Activated effector memory CD4-positive, alpha-beta T cell treated with Interleukin-2 at 50 U/mL for 16 hours (primary cell): ENCODE results near the gene NBPF20.
"Not testable (repeated sequence)": the region's sequence is repeated elsewhere in the genome, so short reads cannot be mapped to it uniquely, and the experiment has no call there.

ENCODE experiments used
- DNase-seq: peaks from one replicate; pipeline ENCODE4 v3.0.0-alpha.2; 2020

Gene NBPF20

GRCh38 chr1:145424612-145425435 is 579 bp downstream of the NBPF20 start:
- peak; percentile 22 for DNase-seq

- not testable (repeated sequence) for DNase-seq
Observed at GRCh38 chr1:145415149-145415548, 10.3 kb downstream of the NBPF20 start.

- not testable (repeated sequence) for DNase-seq
Observed at GRCh38 chr1:145407266-145407665, 18.1 kb downstream of the NBPF20 start.

GRCh38 chr1:145404949-145405348 is 20.5 kb downstream of the NBPF20 start:
- DNase-seq, result not testable (repeated sequence)

GRCh38 chr1:145400701-145401100 is 24.7 kb downstream of the NBPF20 start:
- not testable (repeated sequence) for DNase-seq
